Psoas muscle (tissue), 8 donors: ENCODE measurements around the gene PSMA8. TPM values are rescaled to one million over a fixed set of nuclear protein-coding genes. Genes with fewer than 3 reads are reported as not detected.
"Not testable (repeated sequence)": the region's sequence is repeated elsewhere in the genome, so short reads cannot be mapped to it uniquely, and the experiment has no call there.

ENCODE experiments used
- ATAC-seq, 4 donors: fragments of 200-7000 bp; cut with Tn5 transposase; one replicate each; pipeline ENCODE4 v1.9.1; 2020; ENCODE audit warnings: moderate library complexity in 3 of 4, mild to moderate bottlenecking in 2 of 4
- DNase-seq, 2 donors: peaks; one replicate each; pipeline ENCODE4 v3.0.0-alpha.2; 2020
- H3K27ac ChIP-seq: fragments of 200-600 bp; one replicate; pipeline ENCODE4 v1.8.0; 2022
- H3K27me3 ChIP-seq, 3 donors: fragments of 200-600 bp in 1 of 3; one replicate each; pipeline versions ENCODE4 v1.6.1 to v1.8.0; 2013 to 2022; ENCODE audit warnings: low read length in 2 of 3, mild to moderate bottlenecking in 2 of 3, moderate library complexity in 1 of 3; ENCODE audit not compliant: insufficient read depth in 3 of 3
- H3K36me3 ChIP-seq, 2 donors: fragments of 200-600 bp in 1 of 2; one replicate each; pipeline versions ENCODE4 v1.6.1 to v1.8.0; 2013 to 2022; ENCODE audit warnings: low read depth in 1 of 2, mild to moderate bottlenecking in 1 of 2, moderate library complexity in 1 of 2; ENCODE audit not compliant: insufficient read depth in 1 of 2
- H3K4me1 ChIP-seq: fragments of 200-600 bp; one replicate; pipeline ENCODE4 v1.8.0; 2022
- H3K4me3 ChIP-seq: fragments of 200-600 bp; one replicate; pipeline ENCODE4 v1.8.0; 2022; ENCODE audit warnings: mild to moderate bottlenecking
- H3K9me3 ChIP-seq: fragments of 200-600 bp; one replicate; pipeline ENCODE4 v1.8.0; 2022
- CTCF ChIP-seq: fragments of 200-600 bp; IDR thresholded peaks from one replicate; pipeline ENCODE4 v1.8.0; 2022; ENCODE audit warnings: antibody characterized with exemption
- WGBS, 3 donors: extraction: QIAGEN DNeasy Blood & Tissue Kit; methylation state at CpG; one replicate each; pipeline versions ENCODE4 v1.1.6 to v1.1.7; 2013; 5-methylcytosine and 5-hydroxymethylcytosine counted together
- intact Hi-C, 2 donors: fragments of 100-400 bp; cut with DNase I; formaldehyde crosslinking; loops; one replicate each; pipeline versions ENCODE4 v1.11.0 to v1.14.2; 2022
- polyA plus RNA-seq, 3 donors: library from polyadenylated mRNA; stranded (reverse); fragments of 200-250 nt; gene quantifications; one replicate each; pipeline ENCODE4 v1.2.3, GENCODE V29; 2013
- total RNA-seq, 4 donors: library from RNA; stranded (reverse); fragmentation: NEBNext Ultra II Directional in 2 of 4; extraction: Animal tissue kit (Norgen Biotek cat#: 25700) in 2 of 4; gene quantifications; one replicate each; pipeline versions ENCODE4 v1.2.1 to v1.2.4, GENCODE V29; 2021 to 2023
- donor health status: healthy with polysubstance abuse.
- donor health status: DM: no; HTN: no; CAD: no; lungs with moderate emphysema.
- donor health status: Bipolar disorder and iron deficiency.
- donor health status: healthy.
- donor health status: DM: yes; HTN: yes; CAD: no.
- donor health status: DM: no; HTN: no; CAD: no.
- donor health status: DM: no; HTN: no; CAD: no.
- donor health status: DM: yes; HTN: yes; CAD: no.

The PSMA8 gene
- total and polyA plus RNA-seq, 7 donors: not detected

GRCh38 chr18:26230497-26230896 lies 96.8 kb downstream of the PSMA8 start:
- intact Hi-C loops: no loop called here
- Histone ChIP-seq H3K4me1 (peaks cover 14% of the 10 kb centered on the region), H3K36me3 (no peaks in the 10 kb centered on the region), H3K27me3 (no peaks in the 10 kb centered on the region), H3K9me3 (no peaks in the 10 kb centered on the region), H3K27ac (no peak overlapping the region), H3K4me3 (no peak overlapping the region)
- 90 to 93% (median 93%) methylated on average over 8 of the region's 8 CpGs for WGBS, 3 donors
- no peak for TF ChIP-seq CTCF
- no peak for ATAC-seq
- no peak for DNase-seq

GRCh38 chr18:26233208-26233607 lies 99.5 kb downstream of the PSMA8 start:
- no peak for TF ChIP-seq CTCF
- Histone ChIP-seq H3K36me3 (no peaks in the 10 kb centered on the region), H3K4me3 (no peak overlapping the region), H3K27me3 (no peaks in the 10 kb centered on the region), H3K9me3 (no peaks in the 10 kb centered on the region), H3K27ac (no peak overlapping the region), H3K4me1 (peaks cover 3% of the 10 kb centered on the region)
- intact Hi-C loops: no loop called here
- ATAC-seq (no peak), DNase-seq (no peak)
- 68 to 78% (median 76%) methylated on average over 5 of the region's 5 CpGs for WGBS, 3 donors

GRCh38 chr18:26237363-26237762 lies 103.7 kb downstream of the PSMA8 start:
- H3K4me1 ChIP-seq, H3K36me3 ChIP-seq, ATAC-seq, DNase-seq, H3K27ac ChIP-seq, intact Hi-C loops, H3K9me3 ChIP-seq, H3K27me3 ChIP-seq, H3K4me3 ChIP-seq: not testable (repeated sequence)
- 77 to 82% (median 78%) methylated on average over 2 of the region's 2 CpGs for WGBS, 3 donors

GRCh38 chr18:26238718-26239117 lies 105.0 kb downstream of the PSMA8 start:
- H3K4me3 ChIP-seq, DNase-seq, H3K27me3 ChIP-seq, ATAC-seq, H3K9me3 ChIP-seq, H3K36me3 ChIP-seq, H3K27ac ChIP-seq, intact Hi-C loops, H3K4me1 ChIP-seq: not testable (repeated sequence)
- 96% methylated on average over 4 of the region's 4 CpGs for WGBS, 3 donors

- H3K36me3 ChIP-seq, H3K27ac ChIP-seq, DNase-seq, ATAC-seq, H3K4me1 ChIP-seq, H3K27me3 ChIP-seq, H3K4me3 ChIP-seq, intact Hi-C loops: not testable (repeated sequence)
- H3K9me3 ChIP-seq: peaks cover 10% of the 10 kb centered on the region
- 85 to 93% (median 89%) methylated on average over 3 to 4 of the region's 4 CpGs for WGBS, 3 donors
These were observed 108.7 kb downstream of the PSMA8 start for GRCh38 chr18:26242392-26242791.

Other genes starting within 250 kb of the PSMA8 start
- 10 to 100 TPM; 12.4 to 17.3 (median 13.1) TPM for gene SS18, start 43.3 kb upstream of the PSMA8 start, total RNA-seq
- 10 to 100 TPM in 2 of 3 donors, 1 to 10 TPM in 1; 8.4 to 13.1 (median 12.7) TPM for gene SS18, start 43.3 kb upstream of the PSMA8 start, polyA plus RNA-seq
- gene TAF4B, start 92.6 kb downstream of the PSMA8 start, total RNA-seq: 1 to 10 TPM; 2.9 to 8.3 (median 5.6) TPM
- 1 to 10 TPM; 2.0 to 2.5 (median 2.4) TPM for gene TAF4B, start 92.6 kb downstream of the PSMA8 start, polyA plus RNA-seq